K562 (cell line): ENCODE results near the gene PPRC1. TPM values are rescaled to one million over a fixed set of nuclear protein-coding genes. Genes with fewer than 3 reads are reported as not detected.

Experiments
- ATAC-seq: fragments of 200-7000 bp; cut with Tn5 transposase; 3 replicates; pipeline ENCODE4 v1.9.1; 2020; ENCODE audit warnings: moderate library complexity
- BruUV-seq: library from RNA; stranded (reverse); fragments of 400-500 nt; replicated peaks from 2 replicates; lab custom pipeline; 2021; lab: Mats Ljungman, UMichigan
- CTCF ChIA-PET: fragments of 300-600 bp; formaldehyde crosslinking; extraction: SDS; loops from one replicate; lab custom pipeline; 2021; ENCODE audit warnings: low intra/inter-chr PET ratio; lab: Yijun Ruan, JAX
- POLR2A ChIA-PET: fragments of 300-600, 350-650 bp; sonication (Branson Sonifier 250); formaldehyde crosslinking; extraction: SDS; loops from one replicate; lab custom pipeline; 2021; ENCODE audit warnings: antibody characterized with exemption, inconsistent platforms; lab: Yijun Ruan, JAX
- DNase-seq, 4 experiments: peaks; one replicate each; pipeline versions ENCODE4 v3.0.0 to v3.0.0-alpha.2; 2011 to 2018; ENCODE audit warnings: low spot score in 3 of 4, mixed read lengths in 3 of 4; ENCODE audit errors: extremely low read depth in 1 of 4
- FAIRE-seq: peaks from 2 replicates; lab custom pipeline; 2011; peaks lifted over from hg19 to GRCh38; lab: Jason Lieb, UNC
- H2AFZ ChIP-seq: 2 replicates; pipeline ENCODE4 v1.6.0; 2011; ENCODE audit warnings: low read depth, low read length, control low read depth, inconsistent platforms
- H3K27ac ChIP-seq: fragments of 200-600 bp; 3 replicates; pipeline ENCODE4 v1.8.0; 2011; ENCODE audit warnings: low read depth, mild to moderate bottlenecking, control low read depth, inconsistent platforms, low read length, moderate library complexity, mixed read lengths; ENCODE audit errors: extremely low read depth
- H3K27me3 ChIP-seq, 2 experiments: fragments of 300-600 bp in 1 of 2; 2 replicates in 1 of 2; 3 replicates in 1 of 2; pipeline versions ENCODE4 v1.6.0 to v1.8.0; 2011; ENCODE audit warnings: inconsistent platforms in 2 of 2, low read length in 2 of 2, mild to moderate bottlenecking in 1 of 2, mixed read lengths in 1 of 2, moderate library complexity in 1 of 2; ENCODE audit not compliant: control insufficient read depth in 2 of 2, insufficient read depth in 2 of 2
- H3K36me3 ChIP-seq: fragments of 300-600 bp; 3 replicates; pipeline ENCODE4 v1.8.0; 2011; ENCODE audit warnings: mild to moderate bottlenecking, low read length, inconsistent platforms; ENCODE audit not compliant: control insufficient read depth, insufficient read depth
- H3K4me1 ChIP-seq, 2 experiments: fragments of 200-600 bp in 1 of 2; replicated peaks in 1 of 2; 2 replicates in 1 of 2; 3 replicates in 1 of 2; pipeline versions ENCODE4 v1.5.1 to v1.8.0; 2011; ENCODE audit warnings: inconsistent platforms in 2 of 2, low read length in 2 of 2, mild to moderate bottlenecking in 1 of 2, mixed read lengths in 1 of 2, moderate library complexity in 1 of 2; ENCODE audit not compliant: control insufficient read depth in 2 of 2, insufficient read depth in 2 of 2
- H3K4me2 ChIP-seq: 2 replicates; pipeline ENCODE4 v1.6.1; 2011; ENCODE audit warnings: low read length, control low read depth, inconsistent platforms, mixed read lengths; ENCODE audit not compliant: insufficient read depth
- H3K4me3 ChIP-seq: fragments of 200-600 bp; sonication (generic), shearing (Covaris generic); 2 replicates; pipeline ENCODE4 v1.5.1; 2016; ENCODE audit warnings: control low read depth, inconsistent platforms
- H3K79me2 ChIP-seq: fragments of 200-600 bp; 3 replicates; pipeline ENCODE4 v1.8.0; 2011; ENCODE audit warnings: low read length, inconsistent platforms; ENCODE audit not compliant: control insufficient read depth, insufficient read depth
- H3K9ac ChIP-seq, 2 experiments: 2 replicates each; pipeline versions ENCODE4 v1.6.0 to v1.6.1; 2011; ENCODE audit warnings: low read depth in 2 of 2, low read length in 2 of 2, control low read depth in 1 of 2, inconsistent platforms in 1 of 2, mild to moderate bottlenecking in 1 of 2, mixed read lengths in 1 of 2; ENCODE audit not compliant: insufficient read depth in 1 of 2
- H3K9me1 ChIP-seq: one replicate; pipeline ENCODE4 v1.6.0; 2011; ENCODE audit warnings: inconsistent platforms, mild to moderate bottlenecking, low read length, moderate library complexity; ENCODE audit not compliant: control insufficient read depth, insufficient read depth
- H3K9me3 ChIP-seq: replicated peaks from 2 replicates; pipeline ENCODE4 v1.5.1; 2011; ENCODE audit warnings: low read depth, low read length, inconsistent platforms; ENCODE audit not compliant: control insufficient read depth, insufficient read depth
- H4K20me1 ChIP-seq: replicated peaks from 2 replicates; pipeline ENCODE4 v1.6.1; 2011; ENCODE audit warnings: low read length, inconsistent platforms, mixed read lengths; ENCODE audit not compliant: control insufficient read depth, insufficient read depth
- ADNP ChIP-seq: fragments of 200-800 bp; sonication (Bioruptor generic); IDR thresholded peaks from 2 replicates; pipeline ENCODE4 v1.6.1; 2016; ENCODE audit warnings: missing genetic modification characterization, missing compliant biosample characterization
- HNRNPL ChIP-seq: fragments of 200-400 bp; formaldehyde crosslinking; IDR thresholded peaks from 2 replicates; pipeline ENCODE4 v1.6.1; 2017; ENCODE audit warnings: low read depth, mild to moderate bottlenecking, low read length
- SMARCB1 ChIP-seq: IDR thresholded peaks from 2 replicates; pipeline ENCODE4 v1.6.1; 2011; ENCODE audit warnings: improper control_type of control experiment, low read depth; ENCODE audit not compliant: insufficient read length
- ZBTB11 ChIP-seq, 3 experiments: fragments of 200-800 bp in 1 of 3; fragments of 250-450 bp in 1 of 3; fragments of 450-650 bp in 1 of 3; sonication (Bioruptor Pico) in 1 of 3; sonication (Bioruptor generic) in 1 of 3; formaldehyde crosslinking in 1 of 3; IDR thresholded peaks; 2 replicates each; pipeline versions ENCODE4 v1.6.1 to v1.8.0; 2016 to 2022; ENCODE audit warnings: mild to moderate bottlenecking in 2 of 3, missing genetic modification characterization in 2 of 3, missing compliant biosample characterization in 1 of 3, moderate library complexity in 1 of 3
- ZNF354B ChIP-seq: fragments of 250-450 bp; sonication (Bioruptor Pico); IDR thresholded peaks from 2 replicates; pipeline ENCODE4 v1.4.0; 2020
- WGBS: fragments of 100-300 bp; shearing (Covaris generic); methylation state at CpG from one replicate; pipeline ENCODE4 v1.1.6; 2016; ENCODE audit warnings: low coverage, mixed read lengths; ENCODE audit not compliant: insufficient coverage; ENCODE audit errors: missing lambda C conversion rate; 5-methylcytosine and 5-hydroxymethylcytosine counted together
- in situ Hi-C: fragments of 300-500 bp; cut with MboI; formaldehyde crosslinking; loops from 4 replicates; pipeline ENCODE4 v1.15.0; 2018; ENCODE audit warnings: inconsistent platforms, mixed read lengths
- intact Hi-C: fragments of 100-400 bp; cut with micrococcal nuclease; formaldehyde crosslinking; loops from 2 replicates; pipeline ENCODE4 v1.14.2; 2022
- polyA plus RNA-seq, 8 experiments: library from polyadenylated mRNA; depleted of rRNA in 4 of 8; stranded (reverse) in 5 of 8; unstranded in 3 of 8; fragments of >200 nt; fragmentation: Nextera tagmentation in 2 of 8; fragmentation: Illumina TruSeq in 1 of 8; extraction: Ambion mirVana in 2 of 8; extraction: Trizol in 1 of 8; gene quantifications; 2 replicates each; pipeline versions ENCODE4 v1.2.1 to v1.2.3, GENCODE V29; 2011 to 2014; ENCODE audit warnings: inconsistent platforms in 1 of 8, missing spikeins in 1 of 8
- small RNA-seq: library from RNA; depleted of rRNA; stranded (forward); fragments of <200 nt; gene quantifications from one replicate; pipeline ENCODE3, GENCODE V24; 2014
- total RNA-seq, 7 experiments: library from RNA; depleted of rRNA in 6 of 7; stranded (reverse); fragments of >200 nt in 6 of 7; fragmentation: Illumina TruSeq in 2 of 7; extraction: Trizol in 2 of 7; gene quantifications; 2 replicates each; pipeline versions ENCODE4 v1.2.1 to v1.2.3, GENCODE V29; 2011 to 2021; ENCODE audit warnings: low replicate concordance in 1 of 7

PPRC1 gene
- total and polyA plus RNA-seq, 9 of the 15 experiments (the other 6 are each of a cell fraction or from before 2014, with no cell fraction given): 8.5 to 47.1 (median 16.2) TPM

- TF ChIP-seq ZBTB11 (CRISPR knock-in tag; IDR thresholded peaks at IDR 0.05): no peak
- no peak for TF ChIP-seq ADNP
Measured at GRCh38 chr10:102196893-102197292, 64.1 kb downstream of the PPRC1 start (continued).

GRCh38 chr10:102198027-102198426 is 65.2 kb downstream of the PPRC1 start:
- BruUV-seq: no TSS peak
- Histone ChIP-seq H3K79me2 (no peaks in the 10 kb centered on the region), H3K9ac (no peak overlapping the region), H3K4me3 (no peak overlapping the region), H3K4me2 (no peak overlapping the region), H2AFZ (no peak overlapping the region), H3K9me3 (no peaks in the 10 kb centered on the region; the same call in 1 of the 2 replicates), H3K27me3 (peaks cover 2 to 8% of the 10 kb centered on the region in 2 experiments; a peak in 2 of 5 replicates), H3K9me1 (no peaks in the 10 kb centered on the region), H4K20me1 (no peaks in the 10 kb centered on the region), H3K36me3 (no peaks in the 10 kb centered on the region), H3K27ac (no peak overlapping the region), H3K4me1 (peaks cover 0 to 7% of the 10 kb centered on the region in 2 experiments; a peak in 2 of 5 replicates)
- intact Hi-C loops: no loop called here
- DNase-seq: no peak
- in situ Hi-C loops: no loop called here
- WGBS: 14% methylated on average over 2 of the region's 2 CpGs
- CTCF ChIA-PET: no interaction called here
- POLR2A ChIA-PET: interaction anchor here (0.6 kb wide), 1 partner anchor 197 kb away, joined by 3 read pairs; no protein-coding TSS in a partner anchor
- FAIRE-seq: no peak
- ATAC-seq: no peak
- no peak for TF ChIP-seq SMARCB1
- TF ChIP-seq HNRNPL: no peak
- no peak for TF ChIP-seq ZNF354B (CRISPR knock-in tag)

Small RNA genes lying within 50 kb of the gene (small RNA-seq; reads per million reads assigned to genes)
- gene AL500527.1 (not detected), gene AL500527.2 (not detected)

Other genes with a start within 250 kb of the PPRC1 start
- gene ARMH3, start 76.9 kb upstream of the PPRC1 start, total RNA-seq (2014; rRNA removed): 0.53 TPM in 1 of 2 replicates, not detected in the other
- gene ARMH3, start 76.9 kb upstream of the PPRC1 start, total RNA-seq (2014; rRNA removed; fragmentation: Illumina TruSeq; extraction: Trizol): not detected in 2 replicates
- gene ARMH3, start 76.9 kb upstream of the PPRC1 start, total RNA-seq (2015; rRNA removed; fragmentation: Illumina TruSeq; extraction: Trizol): 0.29 and 0.49 TPM in 2 replicates
- 0.73 and 0.89 TPM in 2 replicates for gene ARMH3, start 76.9 kb upstream of the PPRC1 start, total RNA-seq (2021)
- not detected in 2 replicates for gene ARMH3, start 76.9 kb upstream of the PPRC1 start, polyA plus RNA-seq (2011; rRNA removed)
- not detected in 2 replicates for gene ARMH3, start 76.9 kb upstream of the PPRC1 start, polyA plus RNA-seq (2014; fragmentation: Illumina TruSeq; extraction: Trizol)
- not detected for gene ARMH3, start 76.9 kb upstream of the PPRC1 start, polyA plus RNA-seq (2014; fragmentation: Nextera tagmentation; extraction: Ambion mirVana)
- gene ARMH3, start 76.9 kb upstream of the PPRC1 start, polyA plus RNA-seq (2014; rRNA removed): not detected in 2 replicates
- gene HPS6, start 67.7 kb upstream of the PPRC1 start, total RNA-seq (2014; rRNA removed): 12.7 and 17.6 TPM in 2 replicates
- gene HPS6, start 67.7 kb upstream of the PPRC1 start, total RNA-seq (2014; rRNA removed; fragmentation: Illumina TruSeq; extraction: Trizol): 2.3 and 3.8 TPM in 2 replicates
- gene HPS6, start 67.7 kb upstream of the PPRC1 start, total RNA-seq (2015; rRNA removed; fragmentation: Illumina TruSeq; extraction: Trizol): 7.7 and 8.2 TPM in 2 replicates
- gene HPS6, start 67.7 kb upstream of the PPRC1 start, total RNA-seq (2021): 14.0 and 15.1 TPM in 2 replicates
- gene HPS6, start 67.7 kb upstream of the PPRC1 start, polyA plus RNA-seq (2011; rRNA removed): 2.7 and 3.0 TPM in 2 replicates
- 4.5 and 6.4 TPM in 2 replicates for gene HPS6, start 67.7 kb upstream of the PPRC1 start, polyA plus RNA-seq (2014; fragmentation: Illumina TruSeq; extraction: Trizol)
- gene HPS6, start 67.7 kb upstream of the PPRC1 start, polyA plus RNA-seq (2014; fragmentation: Nextera tagmentation; extraction: Ambion mirVana): under 1 TPM; 0.45 to 0.55 TPM
- 6.7 and 8.3 TPM in 2 replicates for gene HPS6, start 67.7 kb upstream of the PPRC1 start, polyA plus RNA-seq (2014; rRNA removed)
- 73.2 and 86.2 TPM in 2 replicates for gene LDB1, start 12.7 kb upstream of the PPRC1 start, total RNA-seq (2014; rRNA removed)
- gene LDB1, start 12.7 kb upstream of the PPRC1 start, total RNA-seq (2014; rRNA removed; fragmentation: Illumina TruSeq; extraction: Trizol): 46.5 and 57.1 TPM in 2 replicates
- 105 and 107 TPM in 2 replicates for gene LDB1, start 12.7 kb upstream of the PPRC1 start, total RNA-seq (2015; rRNA removed; fragmentation: Illumina TruSeq; extraction: Trizol)
- gene LDB1, start 12.7 kb upstream of the PPRC1 start, total RNA-seq (2021): 120 and 136 TPM in 2 replicates
- 137 and 167 TPM in 2 replicates for gene LDB1, start 12.7 kb upstream of the PPRC1 start, polyA plus RNA-seq (2011; rRNA removed)
- 133 and 137 TPM in 2 replicates for gene LDB1, start 12.7 kb upstream of the PPRC1 start, polyA plus RNA-seq (2014; fragmentation: Illumina TruSeq; extraction: Trizol)
- gene LDB1, start 12.7 kb upstream of the PPRC1 start, polyA plus RNA-seq (2014; fragmentation: Nextera tagmentation; extraction: Ambion mirVana): 1 to 10 TPM; 1.9 TPM
- gene LDB1, start 12.7 kb upstream of the PPRC1 start, polyA plus RNA-seq (2014; rRNA removed): 111 and 117 TPM in 2 replicates
- gene NOLC1, start 19.3 kb downstream of the PPRC1 start, total RNA-seq (2014; rRNA removed): 165 TPM in 2 replicates
- gene NOLC1, start 19.3 kb downstream of the PPRC1 start, total RNA-seq (2014; rRNA removed; fragmentation: Illumina TruSeq; extraction: Trizol): 134 and 144 TPM in 2 replicates
- gene NOLC1, start 19.3 kb downstream of the PPRC1 start, total RNA-seq (2015; rRNA removed; fragmentation: Illumina TruSeq; extraction: Trizol): 130 and 142 TPM in 2 replicates
- 153 and 170 TPM in 2 replicates for gene NOLC1, start 19.3 kb downstream of the PPRC1 start, total RNA-seq (2021)
- 133 and 201 TPM in 2 replicates for gene NOLC1, start 19.3 kb downstream of the PPRC1 start, polyA plus RNA-seq (2011; rRNA removed)
- gene NOLC1, start 19.3 kb downstream of the PPRC1 start, polyA plus RNA-seq (2014; fragmentation: Illumina TruSeq; extraction: Trizol): 262 and 310 TPM in 2 replicates
- gene NOLC1, start 19.3 kb downstream of the PPRC1 start, polyA plus RNA-seq (2014; fragmentation: Nextera tagmentation; extraction: Ambion mirVana): 100 to 1,000 TPM; 102 to 165 TPM
- 158 and 169 TPM in 2 replicates for gene NOLC1, start 19.3 kb downstream of the PPRC1 start, polyA plus RNA-seq (2014; rRNA removed)
- 0.32 and 1.3 TPM in 2 replicates for gene ELOVL3, start 93.3 kb downstream of the PPRC1 start, total RNA-seq (2014; rRNA removed)
- gene ELOVL3, start 93.3 kb downstream of the PPRC1 start, total RNA-seq (2014; rRNA removed; fragmentation: Illumina TruSeq; extraction: Trizol): 0.87 and 1.3 TPM in 2 replicates
- gene ELOVL3, start 93.3 kb downstream of the PPRC1 start, total RNA-seq (2015; rRNA removed; fragmentation: Illumina TruSeq; extraction: Trizol): 0.75 and 0.87 TPM in 2 replicates
- gene ELOVL3, start 93.3 kb downstream of the PPRC1 start, total RNA-seq (2021): 0.86 and 1.2 TPM in 2 replicates
- 1.9 and 3.0 TPM in 2 replicates for gene ELOVL3, start 93.3 kb downstream of the PPRC1 start, polyA plus RNA-seq (2011; rRNA removed)
- gene ELOVL3, start 93.3 kb downstream of the PPRC1 start, polyA plus RNA-seq (2014; fragmentation: Illumina TruSeq; extraction: Trizol): 1.3 and 1.5 TPM in 2 replicates
- gene ELOVL3, start 93.3 kb downstream of the PPRC1 start, polyA plus RNA-seq (2014; fragmentation: Nextera tagmentation; extraction: Ambion mirVana): 1 to 10 TPM; 2.5 to 3.3 TPM
- gene ELOVL3, start 93.3 kb downstream of the PPRC1 start, polyA plus RNA-seq (2014; rRNA removed): 0.86 and 1.3 TPM in 2 replicates
- 0.37 and 0.95 TPM in 2 replicates for gene PITX3, start 108.5 kb downstream of the PPRC1 start, total RNA-seq (2014; rRNA removed)
- gene PITX3, start 108.5 kb downstream of the PPRC1 start, total RNA-seq (2014; rRNA removed; fragmentation: Illumina TruSeq; extraction: Trizol): not detected in 2 replicates
- gene PITX3, start 108.5 kb downstream of the PPRC1 start, total RNA-seq (2015; rRNA removed; fragmentation: Illumina TruSeq; extraction: Trizol): not detected in 2 replicates
- 0.56 and 0.98 TPM in 2 replicates for gene PITX3, start 108.5 kb downstream of the PPRC1 start, total RNA-seq (2021)
- gene PITX3, start 108.5 kb downstream of the PPRC1 start, polyA plus RNA-seq (2011; rRNA removed): not detected in 2 replicates
- 0.11 TPM in 1 of 2 replicates, not detected in the other for gene PITX3, start 108.5 kb downstream of the PPRC1 start, polyA plus RNA-seq (2014; fragmentation: Illumina TruSeq; extraction: Trizol)
- gene PITX3, start 108.5 kb downstream of the PPRC1 start, polyA plus RNA-seq (2014; fragmentation: Nextera tagmentation; extraction: Ambion mirVana): not detected
- 0.30 and 0.32 TPM in 2 replicates for gene PITX3, start 108.5 kb downstream of the PPRC1 start, polyA plus RNA-seq (2014; rRNA removed)
- 11.1 and 13.5 TPM in 2 replicates for gene GBF1, start 112.5 kb downstream of the PPRC1 start, total RNA-seq (2014; rRNA removed)
- 9.4 and 10.0 TPM in 2 replicates for gene GBF1, start 112.5 kb downstream of the PPRC1 start, total RNA-seq (2014; rRNA removed; fragmentation: Illumina TruSeq; extraction: Trizol)
- gene GBF1, start 112.5 kb downstream of the PPRC1 start, total RNA-seq (2015; rRNA removed; fragmentation: Illumina TruSeq; extraction: Trizol): 10.3 and 11.4 TPM in 2 replicates
- gene GBF1, start 112.5 kb downstream of the PPRC1 start, total RNA-seq (2021): 25.0 and 28.0 TPM in 2 replicates
- gene GBF1, start 112.5 kb downstream of the PPRC1 start, polyA plus RNA-seq (2011; rRNA removed): 8.7 and 19.9 TPM in 2 replicates
- gene GBF1, start 112.5 kb downstream of the PPRC1 start, polyA plus RNA-seq (2014; fragmentation: Illumina TruSeq; extraction: Trizol): 21.4 and 22.8 TPM in 2 replicates
- 1 to 10 TPM in 1 of 2 experiments, under 1 TPM in 1; 0.69 to 1.3 TPM for gene GBF1, start 112.5 kb downstream of the PPRC1 start, polyA plus RNA-seq (2014; fragmentation: Nextera tagmentation; extraction: Ambion mirVana)
- gene GBF1, start 112.5 kb downstream of the PPRC1 start, polyA plus RNA-seq (2014; rRNA removed): 9.9 and 11.3 TPM in 2 replicates